Hematopoietic multipotent progenitor cell (in vitro differentiated cells): ENCODE data around the gene REEP6. TPM values are rescaled to one million over a fixed set of nuclear protein-coding genes. Genes with fewer than 3 reads are reported as not detected.
"Not testable (repeated sequence)": the region's sequence is repeated elsewhere in the genome, so short reads cannot be mapped to it uniquely, and the experiment has no call there.

Experiments
- DNase-seq, 3 donors: peaks; one replicate each; pipeline ENCODE4 v3.0.0-alpha.2; 2011 to 2015; ENCODE audit warnings: low read depth in 2 of 3, low spot score in 2 of 3
- total RNA-seq: library from RNA; depleted of rRNA; stranded (reverse); fragments of >200 nt; gene quantifications from one replicate; pipeline ENCODE4 v1.2.3, GENCODE V29; 2012

Gene REEP6
- total RNA-seq, 1 donor = 3.2 TPM

DNA sequence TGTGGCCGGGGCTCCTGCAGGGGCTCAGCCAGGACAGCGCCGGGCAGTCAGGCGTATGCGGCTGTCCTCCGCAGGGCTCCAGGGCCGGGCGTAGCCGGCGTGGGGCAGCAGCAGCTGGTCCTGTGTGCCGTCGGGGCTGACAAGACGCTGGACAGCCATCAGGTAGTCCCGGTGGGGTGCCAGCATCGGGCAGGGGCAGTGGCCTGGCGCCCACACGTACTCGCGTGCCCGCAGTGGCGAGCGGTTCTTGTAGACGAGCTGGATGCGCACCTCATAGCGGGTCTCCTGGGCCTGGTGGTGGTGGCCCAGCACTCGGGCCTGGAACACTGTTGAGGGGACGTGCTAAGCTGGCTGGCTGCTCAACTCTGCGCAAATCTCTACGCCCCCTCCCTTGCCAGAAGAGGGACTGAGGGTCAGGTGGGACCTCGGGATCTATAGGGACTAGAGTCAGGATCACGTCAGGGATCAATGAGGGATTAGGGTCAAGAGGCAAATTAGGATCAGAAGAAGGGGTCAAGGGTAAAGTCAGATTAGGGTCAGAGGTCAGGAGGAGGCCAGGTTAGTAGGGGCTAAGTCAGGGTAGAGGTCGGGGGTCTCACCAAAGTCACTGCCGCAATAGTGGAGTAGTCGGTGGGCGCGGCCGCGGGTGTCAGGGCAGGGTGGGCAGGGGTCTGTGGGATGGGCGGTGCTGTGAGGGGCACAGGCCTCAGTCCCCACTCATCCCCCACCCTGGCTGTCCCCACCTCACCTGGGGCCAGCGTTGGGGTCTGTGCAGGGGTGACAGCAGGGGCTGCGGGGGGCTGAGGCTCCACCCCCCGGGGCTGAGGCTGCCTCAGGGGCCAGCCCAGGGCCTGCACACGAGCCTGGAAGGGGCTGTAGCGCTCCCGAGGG lies 15.3 kb downstream of the REEP6 start:
- DNase-seq = no peak

- DNase-seq = no peak
Measured at GRCh38 chr19:1507192-1507660, 16.2 kb downstream of the REEP6 start.

DNA sequence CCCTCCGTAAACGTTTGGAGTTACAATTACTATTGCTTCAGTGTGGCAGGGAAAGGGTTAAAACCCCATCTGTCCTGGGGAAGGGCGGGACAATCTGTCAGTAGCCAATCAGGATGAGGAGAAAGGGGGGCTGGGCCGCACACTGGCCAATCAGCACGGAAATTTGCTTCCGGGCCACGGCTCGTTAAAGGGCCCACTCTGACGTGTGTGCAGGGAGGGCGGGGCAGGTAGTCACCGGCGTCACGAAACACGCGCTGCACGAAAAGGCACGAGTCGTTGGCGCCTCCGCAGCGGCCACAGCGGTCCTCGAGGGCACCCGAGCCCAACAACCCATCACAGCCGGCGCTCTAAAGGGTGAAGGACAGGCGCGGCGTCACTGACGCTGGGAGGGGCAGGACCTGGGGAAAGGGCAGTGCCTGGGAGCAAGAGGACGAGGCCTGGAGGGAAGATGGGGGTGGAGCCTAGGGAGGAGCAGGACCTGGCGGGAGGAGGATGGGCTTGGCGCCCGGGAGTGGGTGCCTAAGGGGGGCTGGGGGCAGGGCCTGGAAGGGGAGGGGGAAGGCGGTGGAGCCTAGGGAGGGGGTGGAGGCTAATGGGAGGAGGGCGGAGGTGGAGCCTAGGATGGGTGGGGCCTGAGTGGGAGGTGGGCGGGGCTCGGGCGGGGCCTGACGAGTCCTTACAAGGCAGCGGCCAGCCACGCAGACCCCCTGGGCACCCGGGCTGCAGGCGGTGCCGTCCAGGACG lies 17.0 kb downstream of the REEP6 start:
- DNase-seq = peak; percentile 83 to 97 (median 95)

GRCh38 chr19:1508507-1508856 lies 17.5 kb downstream of the REEP6 start:
- DNase-seq = no peak

DNA sequence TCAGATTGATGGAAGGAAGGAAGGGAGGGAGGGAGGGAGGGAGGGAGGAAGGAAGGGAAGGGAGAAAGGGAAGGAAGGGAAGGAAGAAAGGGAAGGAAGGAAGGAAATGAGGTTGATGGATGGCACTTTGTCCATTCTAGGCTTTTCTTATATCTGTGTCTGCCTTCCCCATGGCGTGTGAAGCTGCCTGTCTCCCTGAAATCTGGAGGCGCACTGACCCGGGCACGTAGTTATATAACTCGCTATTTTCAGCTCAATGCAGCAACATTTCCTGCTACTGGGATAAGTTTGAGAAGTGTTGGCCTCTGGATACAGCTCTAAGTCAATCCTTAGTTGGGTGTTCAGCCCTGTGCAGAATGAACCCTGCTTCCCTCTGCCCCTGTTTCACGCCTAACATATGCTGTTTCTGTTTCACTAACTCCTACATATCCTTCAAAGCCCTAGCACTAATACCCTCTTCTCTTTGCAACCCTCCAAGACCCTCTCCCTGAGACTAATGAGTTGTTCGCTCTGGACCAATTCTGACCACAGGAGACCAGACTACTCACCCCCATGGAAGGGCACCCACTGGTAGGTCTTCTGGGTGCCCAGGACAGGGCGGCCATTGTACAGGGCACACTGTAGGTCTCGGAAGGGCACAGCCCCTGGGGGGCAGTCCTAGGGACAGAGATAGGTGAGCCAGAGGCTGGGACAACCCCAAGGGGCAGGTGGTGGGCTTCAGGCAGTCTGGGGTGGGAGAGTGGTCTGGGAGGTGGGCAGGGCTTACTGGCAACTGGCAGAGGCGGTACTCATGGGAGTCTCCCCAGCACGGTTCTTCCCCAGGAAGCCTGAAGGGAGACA lies 18.8 kb downstream of the REEP6 start:
- DNase-seq = no peak

- no peak for DNase-seq
Measured at GRCh38 chr19:1510442-1510806, 19.4 kb downstream of the REEP6 start.

DNA sequence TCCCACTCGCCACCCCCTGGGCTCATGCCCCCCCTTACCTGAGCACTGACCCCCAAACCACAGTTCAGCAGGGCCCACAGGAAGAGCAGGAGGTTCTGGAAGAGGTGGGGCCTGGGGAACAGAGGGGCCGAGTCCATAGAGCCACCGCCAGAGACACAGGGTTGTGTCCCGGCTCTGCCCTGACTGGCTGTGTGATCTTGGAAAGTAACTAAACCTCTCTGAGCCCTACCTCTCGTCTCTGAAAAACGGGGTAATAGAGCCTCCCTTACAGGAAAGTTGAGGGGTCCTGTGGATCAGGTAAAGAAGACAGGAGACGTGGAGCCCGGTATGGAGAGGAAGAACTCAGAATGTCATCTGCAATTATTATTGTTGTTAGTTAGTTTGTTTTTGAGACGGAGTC lies 19.8 kb downstream of the REEP6 start:
- no peak for DNase-seq

DNA sequence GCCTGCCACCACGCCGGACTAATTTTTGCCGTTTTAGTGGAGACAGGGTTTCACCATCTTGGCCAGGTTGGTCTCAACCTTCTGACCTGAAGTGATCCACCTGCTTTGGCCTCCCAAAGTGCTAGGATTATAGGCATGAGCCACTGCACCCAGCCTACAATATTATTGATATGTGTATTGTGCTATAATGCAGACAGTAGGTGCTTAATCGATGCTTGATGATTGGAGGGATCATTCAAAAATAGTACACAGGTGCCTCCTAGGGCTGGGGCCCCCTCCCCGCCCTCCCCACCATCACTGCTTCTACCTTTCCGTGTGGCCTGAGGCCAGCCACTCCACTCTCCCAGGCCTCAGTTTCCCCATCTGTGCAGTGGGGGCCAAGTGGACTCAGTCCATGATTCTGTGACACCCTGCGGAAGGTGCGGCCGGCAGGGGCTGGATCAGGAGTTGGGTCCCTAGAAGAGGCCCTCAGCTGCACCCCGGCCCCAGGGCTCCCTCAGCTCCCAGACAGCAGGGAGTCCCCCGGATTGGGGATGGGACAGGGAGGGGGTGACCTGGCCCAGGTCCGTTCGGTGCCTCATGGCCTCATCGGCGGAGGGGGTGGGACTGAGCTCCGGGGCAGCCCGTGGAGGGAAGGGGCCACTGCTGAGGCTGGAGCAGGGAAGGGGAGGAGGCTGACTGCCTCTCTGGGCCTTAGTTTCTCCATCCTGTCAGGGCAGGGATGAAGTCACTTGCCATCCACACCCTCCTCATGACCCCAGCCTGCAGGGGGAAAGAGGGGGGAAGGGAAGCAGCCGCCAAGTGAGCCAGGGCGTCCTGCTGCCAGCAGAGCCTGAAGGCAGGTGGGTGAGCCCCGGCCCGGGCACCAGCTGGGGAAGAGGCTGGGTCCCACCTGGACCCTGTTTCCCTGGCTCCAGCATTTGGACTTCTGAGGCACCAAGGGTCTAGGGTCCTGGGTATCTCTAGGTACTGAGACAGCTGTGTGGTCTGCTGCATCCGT lies 20.6 kb downstream of the REEP6 start:
- no peak for DNase-seq

DNA sequence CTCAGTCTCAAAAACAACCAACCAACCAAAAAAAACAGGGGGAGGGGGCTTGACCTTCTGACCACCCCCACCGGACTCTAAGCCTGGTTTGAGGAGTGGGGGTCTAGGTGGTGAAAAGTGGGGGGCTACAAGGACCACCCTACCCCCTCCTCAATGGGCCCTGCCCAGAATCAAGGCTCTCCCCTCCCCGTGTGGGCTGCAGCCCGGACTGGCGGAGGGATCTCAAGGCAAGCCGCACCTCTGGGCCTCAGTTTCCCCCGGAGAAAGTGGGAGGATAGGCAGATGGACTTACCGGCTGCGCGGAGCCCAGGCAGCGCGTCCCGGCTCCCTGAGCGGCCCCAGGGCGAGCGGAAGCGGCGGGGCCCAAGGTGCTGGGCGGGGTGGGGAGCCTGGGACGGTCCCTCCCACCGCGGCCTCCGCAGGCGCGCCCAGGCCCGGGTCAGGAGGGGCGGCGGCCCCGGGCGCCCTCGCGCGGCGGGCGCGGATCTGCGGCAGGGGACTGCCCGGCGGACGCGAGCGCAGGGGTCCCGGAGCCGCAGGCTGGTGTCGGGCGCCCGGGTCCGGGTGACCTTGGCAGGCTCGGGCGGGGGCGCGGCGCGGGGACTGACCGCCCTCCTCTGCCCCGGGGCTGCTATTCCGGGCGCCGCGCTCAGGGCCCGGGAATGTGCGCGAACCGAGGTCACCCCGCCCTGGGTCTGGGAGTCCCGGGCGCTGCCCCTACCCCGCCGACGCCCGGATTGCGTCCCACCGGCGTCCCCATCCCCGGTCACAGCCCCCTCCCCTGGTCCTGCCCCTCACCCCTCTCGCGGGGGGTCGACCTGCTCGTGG lies 21.9 kb downstream of the REEP6 start, which contains the start of gene ADAMTSL5:
Gene ADAMTSL5 (minus strand): TSS at position 349 of the 828 bp plus-strand sequence. CDS start 2,076 bp downstream, outside the sequence.
- DNase-seq = no peak

- DNase-seq = peak in 2 of 3 donors; percentile 56 to 65
Measured at GRCh38 chr19:1513499-1514294, 22.7 kb downstream of the REEP6 start.

GRCh38 chr19:1514295-1514661 lies 23.3 kb downstream of the REEP6 start:
- no peak for DNase-seq

DNA sequence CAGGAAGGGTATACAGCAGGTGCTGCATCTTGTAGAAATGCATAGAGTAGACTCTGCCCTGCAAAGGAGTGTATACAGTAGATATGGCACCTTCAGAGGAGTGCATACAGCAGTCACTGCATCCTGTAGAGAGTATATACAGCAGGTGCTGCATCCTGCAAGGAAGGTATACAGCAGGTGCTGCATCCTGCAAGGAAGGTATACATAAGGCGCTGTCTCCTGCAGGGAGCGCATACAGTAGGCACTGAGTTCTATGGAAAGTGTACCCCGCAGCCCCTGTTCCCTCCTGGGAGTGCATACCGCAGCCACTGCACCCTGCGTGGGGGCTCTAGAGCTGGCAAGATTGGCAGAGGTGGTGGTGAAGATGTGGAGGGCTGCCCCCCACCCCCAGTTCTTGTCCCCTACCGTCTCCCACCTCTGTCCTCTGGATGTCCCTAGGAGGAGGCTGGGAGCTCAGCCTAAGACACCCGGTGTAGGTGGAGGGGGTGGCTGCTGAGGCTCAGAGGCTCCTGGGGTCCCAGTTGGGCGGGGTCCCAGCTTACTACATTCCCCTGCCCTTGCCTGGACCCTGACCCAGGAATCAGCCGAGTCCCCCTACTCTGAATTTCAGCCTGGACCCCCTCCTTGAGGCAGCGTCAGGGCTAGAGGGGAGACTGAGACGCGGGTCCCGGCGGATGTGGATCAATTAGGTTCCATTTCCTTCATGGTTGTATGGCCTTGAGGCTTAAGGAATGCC lies 24.2 kb downstream of the REEP6 start:
- DNase-seq = no peak

GRCh38 chr19:1516395-1516753 lies 25.4 kb downstream of the REEP6 start:
- no peak for DNase-seq

GRCh38 chr19:1518471-1518870 lies 27.5 kb downstream of the REEP6 start:
- DNase-seq = no peak

- not testable (repeated sequence) for DNase-seq
Measured at GRCh38 chr19:1519802-1520201, 28.8 kb downstream of the REEP6 start.

GRCh38 chr19:1520203-1520780 lies 29.3 kb downstream of the REEP6 start:
- DNase-seq = no peak

DNA sequence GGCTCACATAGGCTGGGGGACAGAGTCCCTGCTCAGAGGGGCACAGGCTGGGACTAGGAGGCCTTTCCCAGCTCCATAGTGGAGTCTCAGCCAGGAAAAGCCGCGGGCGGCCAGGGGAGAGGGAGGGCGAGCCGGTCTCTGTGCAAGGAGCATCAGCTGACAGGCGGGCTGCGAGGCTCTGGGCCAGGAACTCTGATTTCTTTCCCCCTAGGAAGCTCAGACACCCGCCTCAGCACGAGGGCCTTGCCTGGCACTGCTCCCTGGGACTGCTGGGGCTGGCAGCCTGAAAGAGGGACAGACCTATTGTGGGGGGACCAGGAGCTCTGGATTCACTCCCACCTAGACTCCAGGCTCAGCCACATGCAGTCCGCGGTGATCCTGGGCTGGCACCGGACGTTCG lies 30.7 kb downstream of the REEP6 start:
- no peak for DNase-seq
